HG03175 (cell line): ENCODE data around the gene INHBE.
A peak's percentile ranks its signal among the peaks of the same experiment; 100 is the strongest.

ENCODE experiments used
- ATAC-seq: cut with Tn5 transposase; IDR thresholded peaks from one replicate; pipeline ENCODE4 v1.9.1; 2021; ENCODE audit warnings: mild to moderate bottlenecking, moderate library complexity; ENCODE audit not compliant: unreplicated experiment

INHBE gene

DNA sequence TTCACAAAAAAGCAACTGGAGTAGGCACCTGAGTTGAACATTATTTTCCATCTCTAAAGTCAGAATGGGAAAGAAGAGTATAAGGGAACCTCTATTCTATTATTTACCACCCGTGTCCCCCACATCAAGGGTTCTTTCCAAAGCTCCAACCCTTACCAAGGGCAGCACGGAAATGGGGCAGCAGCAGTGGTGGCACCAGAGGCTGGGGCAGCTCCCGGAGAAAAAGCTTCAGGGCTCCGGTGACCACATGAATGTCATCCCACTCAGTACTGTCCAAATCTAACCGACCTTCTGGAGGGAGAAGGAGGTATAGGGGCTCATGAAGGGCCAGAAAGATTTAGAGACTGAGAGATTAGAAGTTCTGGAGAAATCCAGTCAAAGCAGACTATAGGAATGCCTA is 18.8 kb downstream of the INHBE start:
- no peak for ATAC-seq

- no peak for ATAC-seq
Observed at GRCh38 chr12:57474430-57474829, 19.3 kb downstream of the INHBE start.

GRCh38 chr12:57474862-57475261 is 19.8 kb downstream of the INHBE start:
- ATAC-seq = no peak

GRCh38 chr12:57475271-57476161 is 20.4 kb downstream of the INHBE start:
- ATAC-seq = no peak

GRCh38 chr12:57476162-57476992 is 21.3 kb downstream of the INHBE start:
- ATAC-seq = peak; percentile 42

- no peak for ATAC-seq
Observed at GRCh38 chr12:57476993-57477709, 22.0 kb downstream of the INHBE start.

DNA sequence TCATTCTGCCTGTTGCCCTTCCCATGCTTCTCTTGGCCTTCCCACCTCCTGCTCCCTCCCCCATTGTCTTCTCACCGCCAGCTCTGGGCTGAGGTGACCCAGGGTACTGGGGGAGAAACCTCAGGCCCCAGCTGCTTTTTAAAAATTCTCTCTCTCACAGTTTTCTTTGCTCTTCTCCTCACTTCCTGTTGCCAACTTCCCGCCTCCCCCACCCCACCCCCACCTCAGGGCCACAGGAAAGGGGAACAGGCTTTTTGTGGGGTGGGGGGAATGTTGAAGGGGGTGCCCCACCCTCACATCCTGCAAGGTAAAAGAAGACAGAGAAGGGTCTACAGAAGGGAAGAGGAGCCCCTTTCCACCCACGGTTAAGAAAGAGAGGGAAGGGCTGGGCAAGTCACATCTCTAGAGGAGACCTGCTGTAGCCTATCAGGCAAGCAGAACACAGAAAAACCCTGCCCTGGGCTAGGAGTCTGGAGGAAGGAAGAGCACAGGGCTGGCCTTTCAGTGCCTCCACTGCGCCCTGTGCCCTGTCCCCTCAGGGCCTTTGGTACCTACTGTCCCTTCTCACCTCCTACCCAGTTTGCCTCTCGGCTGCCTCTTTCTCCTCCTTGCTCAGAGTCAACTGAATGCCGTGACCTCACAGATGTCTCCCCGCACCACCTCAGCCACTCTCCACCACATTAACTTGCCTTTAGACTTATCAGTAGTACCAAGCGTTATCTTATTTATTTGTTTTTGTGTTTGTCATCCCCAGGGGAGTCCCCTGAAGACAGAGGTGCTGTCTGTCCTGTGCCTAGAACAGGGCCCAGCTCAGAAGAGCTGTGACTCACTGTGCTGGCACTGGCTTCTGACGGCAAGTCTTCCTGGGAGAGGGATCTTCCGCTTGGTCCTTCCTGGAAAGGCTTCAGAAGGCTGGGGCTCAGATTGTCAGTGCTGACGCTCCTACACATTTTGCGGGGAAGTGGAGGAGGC is 22.9 kb downstream of the INHBE start:
- ATAC-seq = peak; percentile 43

DNA sequence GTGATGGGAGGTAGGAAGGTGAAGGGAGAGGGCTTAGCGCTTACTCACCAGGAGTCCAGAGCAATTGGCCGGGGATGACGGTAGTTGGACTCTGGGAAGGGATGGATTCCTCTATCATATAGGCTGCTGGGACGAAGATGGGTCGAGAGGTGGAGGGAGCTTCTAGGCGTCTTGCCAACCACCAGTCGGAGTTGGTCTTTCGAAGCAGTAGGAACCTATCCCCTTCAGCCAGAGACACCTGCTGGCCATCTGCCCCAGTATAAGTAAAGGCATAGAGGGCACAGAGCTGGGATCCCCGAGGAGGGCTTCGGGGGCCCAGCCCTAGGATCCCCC is 23.9 kb downstream of the INHBE start:
- ATAC-seq = no peak

- ATAC-seq = peak; percentile 54
Observed at GRCh38 chr12:57479376-57480115, 24.4 kb downstream of the INHBE start, which contains the start of gene ARHGAP9. Gene ARHGAP9 (minus strand): TSS chr12:57479866. CDS start chr12:57479406, 460 bp downstream.

DNA sequence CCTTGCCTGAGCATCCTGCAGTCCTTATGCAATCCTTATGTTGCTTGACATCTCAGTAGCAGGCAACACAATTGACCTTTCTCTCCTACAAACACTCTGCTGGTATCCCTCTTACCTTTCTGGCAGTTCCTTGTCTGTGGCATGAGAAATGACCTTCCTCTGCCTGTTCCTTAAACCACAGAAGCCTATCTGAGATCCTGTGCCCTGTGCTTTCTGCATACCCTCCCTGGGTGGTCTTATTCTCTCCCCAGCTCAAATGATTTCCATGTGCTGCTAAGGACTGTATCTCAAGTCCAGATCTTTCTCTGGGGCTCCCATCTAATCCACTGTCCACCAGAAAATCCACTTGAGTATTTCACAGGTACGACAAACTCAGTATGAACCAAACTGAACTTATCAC is 26.6 kb downstream of the INHBE start:
- no peak for ATAC-seq

DNA sequence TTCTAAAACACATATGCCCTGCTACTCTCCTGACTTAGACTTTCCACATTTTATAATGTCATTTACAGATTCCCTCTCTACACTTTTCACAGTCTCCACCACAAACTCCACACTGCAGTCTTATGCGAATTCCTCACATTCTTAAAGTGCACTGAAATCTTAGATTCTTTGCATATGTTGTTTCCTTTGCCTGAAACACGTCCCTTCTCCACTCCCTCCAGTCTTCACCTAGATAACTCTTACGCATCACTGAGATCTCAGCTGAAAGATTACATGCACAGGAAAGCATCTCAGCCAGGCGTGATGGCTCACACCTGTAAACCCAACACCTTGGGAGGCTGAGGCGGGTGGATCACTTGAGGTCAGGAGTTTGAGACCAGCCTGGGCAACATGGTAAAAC is 28.4 kb downstream of the INHBE start:
- no peak for ATAC-seq

- ATAC-seq = no peak
Observed at GRCh38 chr12:57485695-57486094, 30.6 kb downstream of the INHBE start.

- ATAC-seq = no peak
Observed at GRCh38 chr12:57487055-57487596, 32.0 kb downstream of the INHBE start.

DNA sequence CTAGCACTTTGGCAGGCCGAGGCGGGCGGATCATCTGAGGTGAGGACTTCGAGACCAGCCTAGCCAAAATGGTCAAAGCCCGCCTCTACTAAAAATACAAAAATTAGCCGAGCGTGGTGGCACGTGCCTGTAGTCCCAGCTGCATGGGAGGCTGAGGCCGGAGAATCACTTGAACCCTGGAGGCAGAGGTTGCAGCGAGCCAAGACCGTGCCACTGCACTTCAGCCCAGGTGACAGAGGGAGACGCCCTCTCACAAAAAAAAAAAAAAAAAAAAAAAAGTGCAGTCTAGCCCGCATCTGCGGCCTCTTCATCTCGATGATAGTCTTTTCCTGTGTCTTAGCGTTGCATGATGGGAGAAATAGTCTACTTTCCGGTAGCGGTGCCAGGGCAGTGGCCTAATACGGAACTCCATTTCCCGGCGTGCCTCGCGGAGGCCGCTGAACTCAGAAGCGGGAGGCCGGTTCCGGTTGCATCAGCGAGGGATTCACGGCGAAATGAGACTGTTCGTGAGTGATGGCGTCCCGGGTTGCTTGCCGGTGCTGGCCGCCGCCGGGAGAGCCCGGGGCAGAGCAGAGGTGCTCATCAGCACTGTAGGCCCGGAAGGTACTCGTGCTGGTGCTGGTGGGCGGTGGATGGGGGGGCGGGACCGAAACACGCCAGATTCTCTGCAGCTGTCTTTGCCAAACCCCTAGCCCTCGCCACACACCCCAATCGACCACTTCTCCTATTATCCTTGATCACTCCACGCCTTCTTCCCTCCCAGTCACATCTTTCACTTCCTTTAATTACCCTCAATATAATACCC is 32.7 kb downstream of the INHBE start, which contains the start of gene MARS1:
TSS of gene MARS1 (plus strand) at position 472 of the 805 bp plus-strand sequence. CDS start at position 495, 23 bp downstream.
- ATAC-seq = peak; percentile 98

GRCh38 chr12:57488402-57489156 is 33.5 kb downstream of the INHBE start:
- ATAC-seq = no peak

- no peak for ATAC-seq
Observed at GRCh38 chr12:57489157-57489641, 34.1 kb downstream of the INHBE start.

GRCh38 chr12:57490126-57490525 is 35.0 kb downstream of the INHBE start:
- ATAC-seq = no peak
